ENCODE measurements around the gene PHKA2.
"Not testable (repeated sequence)": the region's sequence is repeated elsewhere in the genome, so short reads cannot be mapped to it uniquely, and the experiment has no call there.

Gene PHKA2

GRCh38 chrX:18855919-18856644 lies 127.8 kb downstream of the PHKA2 start:
- no peak for DNase-seq

- not testable (repeated sequence) for DNase-seq
These were observed 136.0 kb downstream of the PHKA2 start for GRCh38 chrX:18847901-18848300.

All from NCI-H1417 treated with DMSO at 0.1 percent for 48 hours (cell line).